Left renal pelvis (tissue), 4 donors: ENCODE data around the gene CHST11. TPM values are rescaled to one million over a fixed set of nuclear protein-coding genes. Genes with fewer than 3 reads are reported as not detected.

ENCODE experiments used
- DNase-seq, 4 donors: peaks; one replicate each; pipeline ENCODE4 v3.0.0-alpha.2; 2013; ENCODE audit warnings: low read depth in 4 of 4, low spot score in 3 of 4
- polyA plus RNA-seq, 4 donors: library from polyadenylated mRNA; unstranded; fragments of 120-200 nt; gene quantifications; one replicate each; pipeline ENCODE4 v1.2.1, GENCODE V29; 2013; ENCODE audit not compliant: insufficient read length in 4 of 4

The CHST11 gene
- polyA plus RNA-seq, 4 donors: 4.1 to 7.7 (median 6.9) TPM

DNA sequence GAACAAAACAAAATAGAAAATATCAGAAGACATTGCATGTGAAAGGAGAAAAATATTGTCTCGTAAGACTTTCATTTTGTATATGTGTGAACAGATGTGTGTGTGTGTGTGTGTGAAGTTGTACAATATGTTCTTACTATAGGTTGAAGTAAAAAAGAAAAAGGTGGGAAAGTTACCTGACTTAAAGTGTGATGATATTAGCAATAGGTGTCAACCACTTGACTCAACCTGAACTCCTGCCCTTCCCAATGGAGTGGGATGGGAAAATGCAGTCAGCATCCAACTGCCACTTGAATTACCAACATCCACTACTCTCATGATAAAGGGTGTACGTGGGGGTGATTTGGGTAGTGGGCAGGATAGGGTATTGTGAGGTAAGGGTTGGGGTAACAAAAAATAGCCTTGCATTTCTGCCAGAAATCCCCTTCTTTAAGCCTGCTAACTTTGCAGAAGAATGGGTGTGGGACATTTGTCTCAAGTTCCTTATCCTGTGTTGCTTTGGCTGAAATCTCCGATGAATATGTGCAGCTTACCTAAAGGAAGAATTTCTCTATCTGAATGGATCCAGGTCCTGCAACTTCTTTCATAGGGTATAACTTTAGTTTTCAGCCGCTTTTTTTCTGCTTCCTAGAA, 181.6 kb downstream of the CHST11 start:
- no peak for DNase-seq

GRCh38 chr12:104638851-104639240, 182.1 kb downstream of the CHST11 start:
- DNase-seq: no peak

DNA sequence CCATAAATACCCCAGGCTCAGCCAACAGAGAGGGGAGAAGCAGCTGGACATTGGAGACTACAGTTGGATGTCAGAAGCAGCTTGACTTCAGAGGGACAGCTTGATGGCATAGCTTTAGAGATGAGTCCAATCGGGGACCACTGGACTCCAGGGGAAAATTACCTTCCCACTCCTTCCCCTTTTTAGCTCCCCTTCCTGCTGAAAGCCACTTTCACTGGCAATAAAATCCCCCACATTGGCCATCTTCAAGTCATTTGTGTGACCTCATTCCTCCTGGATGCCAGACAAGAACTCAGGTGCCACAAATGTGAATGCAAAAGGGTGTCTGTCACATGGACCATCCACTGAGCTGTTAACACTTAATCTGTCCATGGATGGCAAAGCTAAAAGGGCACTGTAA, 184.2 kb downstream of the CHST11 start:
- no peak for DNase-seq

- DNase-seq: no peak
These were observed 185.1 kb downstream of the CHST11 start for GRCh38 chr12:104641862-104642261.

DNA sequence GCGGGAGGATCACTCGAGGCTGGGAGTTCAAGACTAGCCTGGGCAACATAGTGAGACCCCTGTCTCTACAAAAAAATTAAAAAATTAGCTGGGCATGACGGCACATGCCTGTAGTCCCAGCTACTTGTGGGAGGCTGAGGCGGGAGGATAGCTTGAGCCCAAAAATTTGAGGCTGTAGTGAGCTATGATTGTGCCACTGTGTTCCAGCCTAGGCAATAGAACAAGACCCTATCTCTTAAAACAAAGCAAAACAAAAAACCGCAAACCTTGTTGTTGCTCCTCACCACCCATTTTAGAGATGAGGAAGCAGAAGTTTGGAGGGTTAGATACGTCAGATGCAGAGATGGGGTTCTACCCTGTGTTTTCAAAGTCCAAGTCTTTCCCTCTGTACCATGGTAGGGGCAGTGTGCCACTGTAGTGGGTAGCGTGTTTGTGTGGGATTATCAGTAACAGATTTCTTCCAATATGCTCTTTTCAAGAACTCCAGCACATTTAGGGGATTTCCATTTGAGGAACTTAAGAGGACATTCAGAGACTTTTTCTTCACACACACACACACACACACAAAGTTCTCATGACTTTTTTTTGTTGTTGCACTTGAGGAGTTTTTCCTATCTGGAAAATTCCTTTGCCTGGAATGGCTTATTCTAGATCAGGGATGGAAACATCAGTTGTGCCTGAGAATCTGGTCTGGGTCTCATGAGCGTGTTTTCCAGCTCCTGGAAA, 186.5 kb downstream of the CHST11 start:
- no peak for DNase-seq

GRCh38 chr12:104643819-104644669, 187.3 kb downstream of the CHST11 start:
- no peak for DNase-seq

DNA sequence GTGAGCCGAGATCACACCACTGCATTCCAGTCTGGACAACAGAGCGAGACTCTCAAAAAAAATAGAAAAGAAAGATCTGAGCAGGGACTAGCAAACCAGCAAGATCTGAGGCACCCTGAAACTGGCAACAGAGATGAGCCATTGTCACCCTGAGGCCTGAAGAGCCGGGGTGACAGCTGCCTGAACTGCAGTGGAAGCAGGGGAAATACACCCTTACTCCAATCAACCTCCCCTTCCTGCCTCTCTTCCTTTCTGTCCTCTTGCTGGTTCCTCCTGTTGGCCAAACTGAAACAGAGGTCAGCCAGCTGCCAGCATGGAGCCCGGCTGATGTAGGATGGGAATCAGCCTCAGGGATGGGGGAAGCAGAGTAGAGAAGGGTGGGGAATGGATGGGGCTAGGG, 192.0 kb downstream of the CHST11 start:
- no peak for DNase-seq

DNA sequence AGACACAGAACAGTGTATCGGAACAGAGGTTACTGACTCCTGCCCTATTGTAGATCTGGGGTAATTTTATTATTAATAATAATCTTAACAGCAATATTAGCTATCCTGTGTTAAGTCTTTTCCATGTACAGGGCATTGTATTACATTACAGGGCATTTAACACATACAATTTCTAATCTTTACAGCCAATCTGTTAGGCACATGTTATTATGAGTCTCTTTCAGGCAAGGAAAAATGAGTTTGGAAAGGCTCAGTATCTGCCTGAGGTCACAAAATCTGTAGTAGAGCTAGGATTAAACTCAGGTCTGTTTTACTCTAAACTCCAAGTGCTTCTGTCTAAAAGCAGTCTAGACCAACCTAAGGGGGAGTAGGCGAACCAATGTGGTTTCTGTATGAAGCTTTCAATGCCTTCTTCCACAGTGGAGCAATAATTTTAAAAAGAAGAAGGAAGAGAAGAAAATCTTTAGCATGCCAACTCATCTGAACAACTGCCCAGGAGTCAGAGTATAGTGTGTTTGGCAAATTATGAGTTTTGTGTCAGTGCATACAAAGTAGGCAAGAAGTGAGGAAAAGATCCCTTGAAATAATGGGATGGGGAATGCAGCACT, 192.6 kb downstream of the CHST11 start:
- no peak for DNase-seq

DNA sequence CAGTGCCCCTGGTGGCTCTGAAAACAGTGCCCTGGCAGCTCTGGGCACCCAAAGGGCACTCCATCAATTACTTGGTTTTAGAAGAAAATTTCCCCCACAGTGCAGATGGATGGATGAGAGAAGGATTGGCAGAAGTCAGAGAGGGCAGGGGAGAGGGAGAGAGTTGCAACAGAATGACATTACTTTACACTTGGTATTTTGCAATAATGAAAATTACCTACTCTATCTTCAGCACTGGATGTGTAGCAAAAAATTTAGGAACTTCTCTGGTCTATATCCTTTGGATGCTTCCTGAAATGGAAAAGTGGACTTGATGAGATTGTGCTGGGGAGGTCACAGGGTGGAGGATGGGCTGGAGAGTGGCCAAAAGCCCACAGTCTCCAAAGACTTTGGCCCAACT, 193.2 kb downstream of the CHST11 start:
- DNase-seq: no peak

DNA sequence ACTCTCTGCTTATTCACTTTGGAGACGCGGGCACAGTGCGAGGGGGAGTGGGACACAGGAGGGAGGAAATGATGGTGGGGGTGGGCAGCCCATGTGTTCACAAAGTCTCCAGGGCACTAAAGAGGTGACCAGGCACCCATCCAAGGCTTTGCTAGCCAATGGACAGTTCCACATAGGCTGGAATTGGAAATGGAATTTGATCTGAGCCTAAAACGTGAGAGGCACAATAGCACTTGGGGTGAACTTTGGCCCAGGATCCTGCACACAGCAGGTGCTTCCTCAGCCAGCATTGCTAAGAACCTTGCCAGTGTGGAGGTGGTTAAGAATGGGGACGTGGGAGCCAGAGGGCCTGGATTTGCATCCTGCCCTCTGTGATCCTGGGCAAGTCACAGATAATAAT, 193.8 kb downstream of the CHST11 start:
- DNase-seq: no peak

- DNase-seq: no peak
These were observed 195.1 kb downstream of the CHST11 start for GRCh38 chr12:104651811-104652210.

DNA sequence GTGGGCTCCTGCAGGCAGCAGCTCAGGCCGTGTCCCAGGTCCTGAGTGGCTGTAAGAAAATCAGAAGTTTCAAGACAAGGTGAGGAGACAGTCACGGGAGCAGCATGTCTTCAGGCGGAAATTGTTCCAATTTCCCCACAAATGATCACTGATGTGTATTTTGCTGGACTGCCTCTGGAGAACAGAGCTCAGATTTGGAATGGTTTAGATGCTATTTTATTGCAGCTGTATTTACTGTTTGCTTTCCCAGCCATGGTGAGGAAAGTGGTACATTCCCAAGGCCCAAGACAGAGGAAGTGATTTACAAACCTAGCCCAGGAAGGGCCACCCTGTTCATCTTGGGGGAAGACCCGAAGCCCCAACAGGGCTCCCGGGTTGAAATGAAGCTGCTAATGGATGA, 195.6 kb downstream of the CHST11 start:
- DNase-seq: no peak

DNA sequence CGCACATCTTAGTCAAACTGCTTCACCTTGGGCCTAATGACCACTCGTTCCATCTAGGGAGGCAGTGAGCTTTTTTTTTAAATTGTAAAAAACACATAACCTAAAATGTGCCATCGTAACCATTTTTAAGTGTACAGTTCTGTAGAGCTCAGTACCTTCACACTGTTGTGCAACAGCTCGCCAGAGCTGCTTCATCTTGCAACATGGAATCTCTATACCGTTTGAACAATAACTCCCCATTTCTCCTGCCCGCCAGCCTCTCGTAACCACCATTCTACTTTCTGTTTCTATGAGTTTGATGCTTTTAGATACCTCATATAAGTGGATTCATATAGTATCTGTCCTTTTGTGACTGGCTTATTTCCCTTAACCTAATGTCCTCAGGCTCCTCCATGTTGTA, 196.2 kb downstream of the CHST11 start:
- no peak for DNase-seq

GRCh38 chr12:104653730-104654664, 197.2 kb downstream of the CHST11 start:
- DNase-seq: no peak

DNA sequence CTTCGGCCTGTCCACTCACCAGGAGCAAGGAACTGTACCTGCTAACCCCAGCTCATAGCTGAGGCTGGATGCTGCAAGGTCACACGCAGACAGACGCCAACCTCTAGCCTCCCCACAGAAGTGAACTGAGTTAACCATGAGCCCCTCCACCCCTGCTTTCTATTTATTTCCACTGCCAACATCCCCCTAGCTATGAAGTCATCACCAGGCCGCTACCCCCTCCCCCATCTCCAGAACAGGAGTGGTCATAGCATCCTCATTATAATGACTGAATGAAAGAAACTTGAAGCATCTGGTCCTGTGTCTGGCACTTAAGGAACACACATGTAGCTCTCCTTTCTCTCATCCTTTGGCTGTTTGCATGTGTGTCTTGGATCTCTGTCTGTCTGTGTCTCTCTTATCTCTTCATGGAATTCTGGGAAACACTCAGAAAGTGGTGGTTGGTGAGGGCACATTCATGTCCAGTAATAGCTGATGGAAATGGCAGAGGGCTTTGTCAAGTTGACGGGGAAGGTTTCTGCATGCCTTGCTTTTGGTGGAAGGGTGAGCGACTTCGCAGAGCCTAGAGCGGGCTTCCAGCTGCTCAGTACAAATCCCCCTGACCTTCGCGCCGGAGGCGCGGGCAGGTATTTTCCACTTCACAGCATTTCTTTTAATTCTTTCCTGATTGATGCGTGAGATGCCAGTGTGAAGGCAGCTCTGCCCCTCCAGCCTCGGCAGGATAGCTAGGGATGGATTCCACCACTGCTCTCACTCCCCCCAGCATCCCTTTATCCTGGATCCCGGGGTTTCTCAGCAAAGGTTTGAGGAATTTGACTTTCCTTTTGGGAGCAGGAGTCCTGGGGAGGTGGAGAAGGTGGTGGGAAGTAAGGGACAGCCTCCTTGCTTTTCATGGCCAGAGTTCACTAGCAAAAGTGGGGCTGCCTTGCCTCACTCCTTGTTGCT, 198.2 kb downstream of the CHST11 start:
- DNase-seq: no peak

- DNase-seq: no peak
These were observed 199.6 kb downstream of the CHST11 start for GRCh38 chr12:104656383-104656782.

- DNase-seq: no peak
These were observed 200.2 kb downstream of the CHST11 start for GRCh38 chr12:104656921-104657320.

DNA sequence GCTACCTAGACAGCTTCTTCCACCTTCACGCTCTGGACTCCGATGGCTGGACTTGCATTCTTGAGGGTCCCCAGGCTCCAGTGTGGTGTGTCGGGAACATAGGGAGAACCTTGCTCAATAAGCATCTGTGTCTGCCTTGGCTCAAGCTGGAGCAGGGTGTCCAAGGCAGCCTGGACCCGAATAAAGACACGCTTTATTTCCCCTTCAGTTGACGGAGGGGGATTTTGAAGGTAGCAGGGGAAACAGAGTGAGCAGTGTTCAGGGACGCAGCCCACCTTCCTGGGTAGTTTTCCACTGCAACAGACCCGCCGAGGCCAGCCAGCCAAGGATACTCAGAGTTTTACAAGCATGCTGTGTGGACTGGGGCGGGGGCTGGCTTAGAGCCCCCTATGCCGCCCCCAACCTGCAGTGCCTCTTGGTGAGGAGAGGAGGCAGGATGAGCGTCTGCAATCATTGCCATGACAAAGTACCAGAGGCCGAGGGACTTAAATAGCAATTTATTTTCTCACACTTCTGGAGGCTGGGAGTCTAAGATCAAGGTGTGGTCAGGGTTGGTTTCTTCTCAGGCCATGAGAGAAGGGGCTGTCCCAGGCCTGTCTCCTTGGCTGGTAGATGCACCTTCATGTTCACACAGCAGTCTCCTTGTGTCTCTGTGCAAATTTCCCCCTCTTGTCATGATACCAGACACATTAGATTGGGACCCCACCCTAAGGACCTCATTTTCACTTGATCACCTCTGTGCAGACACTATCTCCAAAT, 201.2 kb downstream of the CHST11 start:
- DNase-seq: no peak
